ENCODE results near the gene CCL25.
"Not testable (repeated sequence)": the region's sequence is repeated elsewhere in the genome, so short reads cannot be mapped to it uniquely, and the experiment has no call there.

Gene CCL25

GRCh38 chr19:8052464-8052859 lies at the start of gene CCL25:
Gene CCL25 (plus strand): TSS chr19:8052760. CDS start chr19:8053050, 290 bp downstream.
- DNase-seq (ENCODE audit: low read depth): no peak

GRCh38 chr19:8004001-8004400 lies 48.6 kb upstream of the CCL25 start:
- no peak for DNase-seq (ENCODE audit: low read depth)

GRCh38 chr19:8004723-8005513 lies 47.6 kb upstream of the CCL25 start:
- no peak for DNase-seq (ENCODE audit: low read depth)

- DNase-seq (ENCODE audit: low read depth): peak; percentile 68
Observed at GRCh38 chr19:8005534-8006256, 46.9 kb upstream of the CCL25 start, which contains the start of gene ELAVL1. Gene ELAVL1 (minus strand): TSS chr19:8005641. CDS start chr19:7991815, 13,826 bp downstream.

- DNase-seq (ENCODE audit: low read depth): no peak
Observed at GRCh38 chr19:8017808-8018207, 34.8 kb upstream of the CCL25 start.

- DNase-seq (ENCODE audit: low read depth): no peak
Observed at GRCh38 chr19:8020681-8021080, 31.9 kb upstream of the CCL25 start.

GRCh38 chr19:8021374-8021773 lies 31.2 kb upstream of the CCL25 start:
- no peak for DNase-seq (ENCODE audit: low read depth)

- DNase-seq (ENCODE audit: low read depth): no peak
Observed at GRCh38 chr19:8022275-8022674, 30.3 kb upstream of the CCL25 start.

GRCh38 chr19:8023371-8023770 lies 29.2 kb upstream of the CCL25 start:
- DNase-seq (ENCODE audit: low read depth): no peak

- DNase-seq (ENCODE audit: low read depth): not testable (repeated sequence)
Observed at GRCh38 chr19:8024256-8024655, 28.3 kb upstream of the CCL25 start.

- no peak for DNase-seq (ENCODE audit: low read depth)
Observed at GRCh38 chr19:8025316-8025715, 27.2 kb upstream of the CCL25 start.

- no peak for DNase-seq (ENCODE audit: low read depth)
Observed at GRCh38 chr19:8028951-8029491, 23.5 kb upstream of the CCL25 start.

- DNase-seq (ENCODE audit: low read depth): no peak
Observed at GRCh38 chr19:8030960-8031359, 21.6 kb upstream of the CCL25 start.

- peak; percentile 65 for DNase-seq (ENCODE audit: low read depth)
Observed at GRCh38 chr19:8033287-8034177, 19.0 kb upstream of the CCL25 start.

- DNase-seq (ENCODE audit: low read depth): no peak
Observed at GRCh38 chr19:8034178-8034525, 18.4 kb upstream of the CCL25 start.

- DNase-seq (ENCODE audit: low read depth): no peak
Observed at GRCh38 chr19:8036434-8037099, 16.0 kb upstream of the CCL25 start.

- no peak for DNase-seq (ENCODE audit: low read depth)
Observed at GRCh38 chr19:8038815-8039214, 13.7 kb upstream of the CCL25 start.

GRCh38 chr19:8039231-8039630 lies 13.3 kb upstream of the CCL25 start:
- DNase-seq (ENCODE audit: low read depth): no peak

- DNase-seq (ENCODE audit: low read depth): no peak
Observed at GRCh38 chr19:8041531-8041931, 11.0 kb upstream of the CCL25 start.

GRCh38 chr19:8042900-8043299 lies 9.7 kb upstream of the CCL25 start:
- no peak for DNase-seq (ENCODE audit: low read depth)

- no peak for DNase-seq (ENCODE audit: low read depth)
Observed at GRCh38 chr19:8044018-8044417, 8.5 kb upstream of the CCL25 start.

Data from CMK (cell line).